AG04450 (cell line): ENCODE measurements around the gene MMEL1. TPM values are rescaled to one million over a fixed set of nuclear protein-coding genes. Genes with fewer than 3 reads are reported as not detected.
A peak's percentile ranks its signal among the peaks of the same experiment; 100 is the strongest.

Experiments used
- CTCF ChIA-PET: fragments of 300-600, 350-600 bp; formaldehyde crosslinking; extraction: SDS; loops from one replicate; lab custom pipeline; 2022; ENCODE audit warnings: antibody characterized with exemption, inconsistent platforms; lab: Charles Lee
- POLR2A ChIA-PET: fragments of 350-600 bp; formaldehyde crosslinking; extraction: SDS; loops from one replicate; lab custom pipeline; 2021; ENCODE audit warnings: antibody characterized with exemption, inconsistent platforms; lab: Yijun Ruan, JAX
- DNase-seq: peaks from one replicate; pipeline ENCODE4 v3.0.0-alpha.2; 2011; ENCODE audit warnings: low read depth, low spot score
- H3K27ac ChIP-seq: one replicate; pipeline ENCODE4 v1.5.1; 2012; ENCODE audit warnings: low read depth, low read length, control low read depth
- H3K27me3 ChIP-seq: one replicate; pipeline ENCODE4 v1.6.0; 2012; ENCODE audit warnings: low read length; ENCODE audit not compliant: control insufficient read depth, insufficient read depth
- H3K4me3 ChIP-seq: 2 replicates; pipeline ENCODE4 v1.5.1; 2011; ENCODE audit warnings: mild to moderate bottlenecking, low read depth, low read length, control low read depth
- H3K9me3 ChIP-seq: 2 replicates; pipeline ENCODE4 v1.5.1; 2012; ENCODE audit warnings: low read length; ENCODE audit not compliant: control insufficient read depth, insufficient read depth
- CTCF ChIP-seq: IDR thresholded peaks from 2 replicates; pipeline ENCODE4 v1.5.1; 2011; ENCODE audit warnings: low read depth, low read length, control low read depth, inconsistent platforms
- polyA plus RNA-seq: library from polyadenylated mRNA; depleted of rRNA; stranded (reverse); fragments of >200 nt; gene quantifications from 2 replicates; pipeline ENCODE4 v1.2.3, GENCODE V29; 2011

The MMEL1 gene
- polyA plus RNA-seq, 1 experiment = 0.21 TPM

GRCh38 chr1:2548068-2548589 is 84.7 kb downstream of the MMEL1 start:
- POLR2A ChIA-PET = interaction anchor here (0.7 to 1.0 kb wide), 2 partner anchors 22 to 24 kb away, joined by 3 to 5 read pairs; partner anchors contain the start of gene PANK4
- Histone ChIP-seq H3K27me3 (peaks cover 4% of the 10 kb centered on the region), H3K9me3 (no peaks in the 10 kb centered on the region), H3K27ac (no peak overlapping the region), H3K4me3 (no peak overlapping the region)
- no peak for DNase-seq
- peak; percentile 95 for TF ChIP-seq CTCF
- CTCF ChIA-PET = interaction anchor here (0.6 to 2.5 kb wide), 16 partner anchors 13 to 877 kb away, joined by 3 to 40 read pairs (median 4); partner anchors contain the start of genes FAAP20, PANK4 and PEX10

- no peak for DNase-seq
- Histone ChIP-seq H3K4me3 (peak overlapping the region; percentile 58), H3K27me3 (peaks cover 4% of the 10 kb centered on the region), H3K9me3 (no peaks in the 10 kb centered on the region), H3K27ac (no peak overlapping the region)
- no peak for TF ChIP-seq CTCF
- ChIA-PET POLR2A (no interaction called here), CTCF (interaction anchor here (1.0 to 2.5 kb wide), 11 partner anchors 9 to 877 kb away, joined by 3 to 40 read pairs (median 6); partner anchors contain the start of genes FAAP20, PANK4, PEX10 and TNFRSF14)
Measured at GRCh38 chr1:2547210-2548067, 85.4 kb downstream of the MMEL1 start.

GRCh38 chr1:2546515-2547209 is 86.2 kb downstream of the MMEL1 start:
- Histone ChIP-seq H3K27ac (no peak overlapping the region), H3K4me3 (peak overlapping the region; percentile 58), H3K27me3 (no peaks in the 10 kb centered on the region), H3K9me3 (no peaks in the 10 kb centered on the region)
- ChIA-PET POLR2A (interaction anchor here (1.1 kb wide), 1 partner anchor 20 kb away, joined by 6 read pairs; the partner anchor contains the start of gene PANK4), CTCF (interaction anchor here (1.0 to 2.5 kb wide), 9 partner anchors 10 to 878 kb away, joined by 4 to 40 read pairs (median 6); partner anchors contain the start of genes FAAP20, PEX10 and TNFRSF14)
- DNase-seq = no peak
- no peak for TF ChIP-seq CTCF

GRCh38 chr1:2545754-2546514 is 86.9 kb downstream of the MMEL1 start:
- TF ChIP-seq CTCF = no peak
- Histone ChIP-seq H3K9me3 (no peaks in the 10 kb centered on the region), H3K27ac (peak overlapping the region; percentile 31), H3K4me3 (peak overlapping the region; percentile 58), H3K27me3 (no peaks in the 10 kb centered on the region)
- DNase-seq = no peak
- ChIA-PET CTCF (interaction anchor here (2.3 kb wide), 1 partner anchor 86 kb away, joined by 8 read pairs; no protein-coding TSS in a partner anchor), POLR2A (interaction anchor here (1.1 kb wide), 1 partner anchor 19 kb away, joined by 6 read pairs; the partner anchor contains the start of gene PANK4)
